C4-2B (cell line): ENCODE data around the gene TFIP11.

Source experiments
- H3K27ac ChIP-seq: fragments of 450-650 bp; 2 replicates; pipeline ENCODE4 v1.5.1; 2017
- ZFX ChIP-seq: fragments of 450-650 bp; IDR thresholded peaks from 2 replicates; pipeline ENCODE4 v1.6.1; 2017
- TF ChIP-seq, protein P1 (sequence below): fragments of 450-650 bp; conservative IDR thresholded peaks from 2 replicates; pipeline ENCODE4 v1.5.1; 2017; ENCODE audit warnings: mild to moderate bottlenecking

Gene TFIP11

DNA sequence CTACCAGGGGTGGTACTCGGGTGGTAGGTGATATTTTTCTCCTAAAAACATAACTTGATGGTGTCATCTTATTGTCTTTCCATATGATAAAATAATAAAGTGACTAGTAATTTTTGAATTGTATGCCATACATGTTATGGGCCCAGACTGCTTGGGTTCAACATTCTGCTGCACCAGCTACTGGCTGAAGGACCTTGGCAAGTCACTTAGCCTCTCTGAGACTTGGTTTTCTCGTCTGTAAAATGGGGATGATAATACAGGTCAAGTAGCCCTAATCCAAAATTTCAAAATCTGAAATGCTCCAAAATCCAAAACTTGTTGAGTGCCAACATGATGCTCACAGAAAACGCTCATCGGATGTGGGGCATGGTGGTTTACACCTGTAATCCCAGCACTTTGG is 35.6 kb upstream of the TFIP11 start:
- TF ChIP-seq, protein P1, sequence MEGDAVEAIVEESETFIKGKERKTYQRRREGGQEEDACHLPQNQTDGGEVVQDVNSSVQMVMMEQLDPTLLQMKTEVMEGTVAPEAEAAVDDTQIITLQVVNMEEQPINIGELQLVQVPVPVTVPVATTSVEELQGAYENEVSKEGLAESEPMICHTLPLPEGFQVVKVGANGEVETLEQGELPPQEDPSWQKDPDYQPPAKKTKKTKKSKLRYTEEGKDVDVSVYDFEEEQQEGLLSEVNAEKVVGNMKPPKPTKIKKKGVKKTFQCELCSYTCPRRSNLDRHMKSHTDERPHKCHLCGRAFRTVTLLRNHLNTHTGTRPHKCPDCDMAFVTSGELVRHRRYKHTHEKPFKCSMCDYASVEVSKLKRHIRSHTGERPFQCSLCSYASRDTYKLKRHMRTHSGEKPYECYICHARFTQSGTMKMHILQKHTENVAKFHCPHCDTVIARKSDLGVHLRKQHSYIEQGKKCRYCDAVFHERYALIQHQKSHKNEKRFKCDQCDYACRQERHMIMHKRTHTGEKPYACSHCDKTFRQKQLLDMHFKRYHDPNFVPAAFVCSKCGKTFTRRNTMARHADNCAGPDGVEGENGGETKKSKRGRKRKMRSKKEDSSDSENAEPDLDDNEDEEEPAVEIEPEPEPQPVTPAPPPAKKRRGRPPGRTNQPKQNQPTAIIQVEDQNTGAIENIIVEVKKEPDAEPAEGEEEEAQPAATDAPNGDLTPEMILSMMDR, result no peak
- TF ChIP-seq ZFX, result no peak
- H3K27ac ChIP-seq, result no peak overlapping the region

DNA sequence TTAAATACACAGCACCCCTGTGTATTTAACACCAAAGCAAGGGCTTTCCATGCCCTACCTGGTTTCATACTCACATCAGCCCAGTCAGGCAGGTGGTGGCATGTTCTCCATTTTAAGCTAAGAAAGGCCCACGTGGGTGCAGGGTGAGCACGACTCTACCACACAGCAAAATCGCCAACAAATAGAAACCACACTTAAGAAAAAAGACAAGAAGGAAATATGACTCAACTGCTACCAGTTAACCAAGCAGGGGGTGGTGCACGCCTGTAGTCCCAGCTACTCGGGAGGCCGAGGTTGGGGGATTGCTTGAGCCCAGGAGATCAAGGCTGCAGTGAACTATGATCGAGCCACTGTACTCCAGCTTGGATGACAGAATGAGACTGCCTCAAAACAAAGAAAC is 35.2 kb upstream of the TFIP11 start:
- no peak overlapping the region for H3K27ac ChIP-seq
- TF ChIP-seq, protein P1, result no peak
- no peak for TF ChIP-seq ZFX

DNA sequence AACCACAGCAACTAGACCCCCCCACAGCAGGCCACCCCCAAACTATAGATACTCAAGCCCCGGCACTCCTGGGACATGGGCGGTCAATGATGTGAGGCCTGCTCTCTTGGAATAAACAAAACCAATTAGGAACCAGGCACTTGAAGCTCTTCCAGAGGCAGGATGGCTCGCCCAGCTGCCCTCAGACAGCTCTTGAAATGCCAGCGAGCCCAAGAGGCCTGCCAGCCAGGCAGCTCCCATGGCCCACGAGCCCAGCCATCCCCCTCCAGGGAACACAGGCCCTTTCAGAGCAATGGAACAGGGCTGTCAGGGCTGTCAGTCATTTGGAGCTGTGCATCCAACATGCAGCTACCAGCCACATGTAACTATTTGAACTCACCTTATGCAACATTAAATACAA is 34.0 kb upstream of the TFIP11 start:
- TF ChIP-seq, protein P1, result no peak
- no peak for TF ChIP-seq ZFX
- H3K27ac ChIP-seq, result no peak overlapping the region

DNA sequence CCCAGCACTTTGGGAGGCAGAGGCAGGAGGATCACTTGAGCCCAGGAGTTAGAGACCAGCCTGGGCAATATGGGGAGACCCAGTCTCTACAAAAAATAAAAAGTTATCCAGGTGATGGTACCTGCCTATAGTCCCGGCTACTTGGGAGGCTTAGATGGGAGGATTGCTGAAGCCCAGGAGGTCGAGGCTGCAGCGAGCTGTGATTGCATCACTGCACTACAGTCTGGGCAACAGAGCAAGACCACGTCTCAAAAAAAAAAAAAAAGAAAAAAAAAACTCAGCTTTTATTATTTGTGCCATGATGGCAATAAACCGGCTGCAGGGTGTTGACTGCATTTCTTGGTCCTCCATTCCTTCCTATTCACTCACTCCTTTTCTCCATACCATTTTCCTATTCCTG is 33.6 kb upstream of the TFIP11 start:
- TF ChIP-seq ZFX, result no peak
- TF ChIP-seq, protein P1, result no peak
- H3K27ac ChIP-seq, result no peak overlapping the region

DNA sequence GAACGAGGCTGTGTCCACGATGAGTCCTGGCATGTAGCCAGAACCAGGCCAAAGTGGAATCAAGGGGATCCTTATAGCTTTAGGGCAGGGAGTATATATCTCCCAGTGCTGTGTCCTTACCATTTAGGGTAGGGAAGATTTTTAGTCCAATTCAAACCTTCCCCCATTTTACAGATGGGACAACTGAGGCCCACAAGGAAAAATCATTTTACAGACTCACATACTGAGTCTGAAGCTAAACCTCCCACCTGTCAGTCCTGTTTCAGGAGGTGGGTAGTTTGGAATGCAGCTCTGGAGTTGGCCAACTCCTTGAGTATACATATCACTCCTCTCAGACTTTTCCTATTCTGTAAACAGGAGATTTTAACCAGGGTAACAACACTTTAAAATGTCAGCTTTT is 33.1 kb upstream of the TFIP11 start:
- no peak for TF ChIP-seq ZFX
- TF ChIP-seq, protein P1, result no peak
- H3K27ac ChIP-seq, result no peak overlapping the region

DNA sequence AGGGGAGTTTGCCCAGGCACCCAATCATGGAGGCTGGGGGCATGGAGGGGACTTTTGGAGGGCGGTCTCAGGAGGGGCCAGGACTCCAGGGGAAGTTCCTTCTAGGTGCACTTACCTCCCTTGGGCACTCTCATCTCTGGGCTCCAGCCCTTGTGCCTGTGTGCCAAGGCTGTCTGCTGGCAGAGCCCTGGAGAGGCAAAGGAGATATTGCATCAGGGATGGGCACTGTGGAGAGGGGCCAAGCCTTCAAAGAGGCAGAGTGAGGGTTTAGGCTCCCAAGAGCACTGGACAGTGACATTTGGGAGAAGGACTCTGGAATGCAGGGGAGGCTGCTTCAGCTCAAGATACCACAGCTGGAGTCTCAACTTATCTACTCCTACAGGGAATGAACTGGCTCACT is 32.2 kb upstream of the TFIP11 start:
- no peak for TF ChIP-seq ZFX
- TF ChIP-seq, protein P1, result no peak
- no peak overlapping the region for H3K27ac ChIP-seq

DNA sequence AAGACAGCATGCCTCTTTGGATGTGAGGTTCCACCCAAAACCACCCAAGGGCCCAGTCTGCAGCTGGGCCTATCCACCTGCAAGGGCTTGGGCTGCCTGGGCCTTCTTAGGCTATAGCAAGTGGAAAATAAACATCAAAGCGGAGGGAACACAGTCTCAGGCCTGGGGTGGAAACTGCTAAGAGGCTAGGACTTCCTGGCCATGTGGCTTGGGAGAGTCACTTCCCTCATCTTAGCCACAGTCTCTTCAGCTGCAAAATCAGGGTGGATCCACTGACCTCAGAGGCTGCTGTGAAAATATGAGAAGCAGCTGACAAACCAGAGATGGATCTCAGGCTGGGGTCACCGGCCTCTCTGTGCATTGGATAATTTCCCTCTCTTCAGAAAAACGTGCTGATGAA is 30.6 kb upstream of the TFIP11 start:
- H3K27ac ChIP-seq, result no peak overlapping the region
- TF ChIP-seq, protein P1, result no peak
- no peak for TF ChIP-seq ZFX
